ENCODE results near the gene WWOX. TPM values are rescaled to one million over a fixed set of nuclear protein-coding genes. Genes with fewer than 3 reads are reported as not detected.

WWOX gene
- total and polyA plus RNA-seq, 2 of the 13 experiments (the other 11 are each of a cell fraction or from before 2014, with no cell fraction given), result 9.1 to 37.4 TPM

- H3K36me3 ChIP-seq (replicated peaks in 1 of 2; ENCODE audit: control insufficient read depth in 1 of 2, insufficient read depth in 2 of 2, low read length in 2 of 2), result no peaks in the 10 kb centered on the region
- POLR2A ChIA-PET, result no interaction called here
Measured at GRCh38 chr16:78189121-78189520, 89.7 kb downstream of the WWOX start.

More at GRCh38 chr16:78189121-78189520, 89.7 kb downstream of the WWOX start:
- 95% methylated on average over 7 of the region's 7 CpGs for WGBS (ENCODE audit: low lambda C conversion rate)
- Histone ChIP-seq H3K4me2 (ENCODE audit: low read depth, low read length) (no peak overlapping the region), H4K20me1 (ENCODE audit: insufficient read depth, low read length) (no peaks in the 10 kb centered on the region), H2AFZ (ENCODE audit: low read length) (no peak overlapping the region), H3K4me3 (replicated peaks in 1 of 3; ENCODE audit: insufficient read depth in 1 of 3, low read depth in 2 of 3, low read length in 3 of 3) (no peak overlapping the region), H3K4me1 (ENCODE audit: insufficient read depth, low read length) (peaks cover 20% of the 10 kb centered on the region), H3K27ac (ENCODE audit: extremely low read length, insufficient read depth, low read length) (no peak overlapping the region), H3K27me3 (ENCODE audit: control insufficient read depth in 1 of 2, insufficient read depth in 2 of 2, low read length in 2 of 2) (no peaks in the 10 kb centered on the region), H3K9ac (ENCODE audit: insufficient read depth, low read depth, low read length) (no peak overlapping the region), H3K9me3 (ENCODE audit: low read length) (no peaks in the 10 kb centered on the region), H3K79me2 (ENCODE audit: insufficient read depth, low read length) (no peaks in the 10 kb centered on the region)
- no TSS peak for BruUV-seq (replicated peaks)
- TF ChIP-seq ZMYM2 (CRISPR knock-in tag; IDR thresholded peaks at IDR 0.05) (no peak), PATZ1 (CRISPR knock-in tag; IDR thresholded peaks at IDR 0.05) (no peak), HOXA5 (CRISPR knock-in tag; IDR thresholded peaks at IDR 0.05) (no peak), NCOR1 (IDR thresholded peaks at IDR 0.05; ENCODE audit: borderline replicate concordance, low read length) (no peak), MAFF (IDR thresholded peaks at IDR 0.05; ENCODE audit: low read depth, low read length) (no peak), SCMH1 (CRISPR knock-in tag; IDR thresholded peaks at IDR 0.05; ENCODE audit: borderline replicate concordance) (no peak), ZNF552 (CRISPR knock-in tag; IDR thresholded peaks at IDR 0.05; ENCODE audit: borderline replicate concordance) (no peak), THAP7 (CRISPR knock-in tag; IDR thresholded peaks at IDR 0.05) (no peak), ZNF343 (CRISPR knock-in tag; IDR thresholded peaks at IDR 0.05) (no peak)
- in situ Hi-C loops (cut with HindIII; ENCODE audit: extremely low pct_ligation_motif_present, low pct_unique_long_range_greater_than_20kb) (no loop called here), intact Hi-C loops (cut with micrococcal nuclease; ENCODE audit: unreplicated experiment) (loop anchor here (10.0 kb wide), 1 partner anchor 64 kb away; no protein-coding TSS in a partner anchor)
- CTCF ChIA-PET (ENCODE audit: low intra/inter-chr PET ratio, low total read pairs), result no interaction called here
- DNase-seq (ENCODE audit: low spot score) (no peak), ATAC-seq (no peak), FAIRE-seq (no peak)
